WTC11 (cell line): ENCODE data around the gene SEC16B.

Source experiments
- CBFB ChIP-seq: sonication (generic); formaldehyde crosslinking; IDR thresholded peaks from 2 replicates; pipeline ENCODE4 v1.8.1; 2022; ENCODE audit warnings: mild to moderate bottlenecking, low read depth, missing genetic modification reagents
- CREB1 ChIP-seq: sonication (generic); formaldehyde crosslinking; IDR thresholded peaks from 2 replicates; pipeline ENCODE4 v1.8.0; 2023; ENCODE audit warnings: mild to moderate bottlenecking, missing genetic modification reagents
- CTCF ChIP-seq: fragments of 200-600 bp; IDR thresholded peaks from 2 replicates; pipeline ENCODE4 v1.8.0; 2022; ENCODE audit warnings: antibody characterized with exemption
- E2F1 ChIP-seq: sonication (generic); formaldehyde crosslinking; IDR thresholded peaks from 2 replicates; pipeline ENCODE4 v1.8.0; 2022; ENCODE audit warnings: mild to moderate bottlenecking, missing genetic modification reagents
- EMX1 ChIP-seq: fragments of 250-450 bp; sonication (Bioruptor Pico); IDR thresholded peaks from 2 replicates; pipeline ENCODE4 v1.8.0; 2021; ENCODE audit warnings: mild to moderate bottlenecking
- FOXJ3 ChIP-seq: sonication (generic); formaldehyde crosslinking; IDR thresholded peaks from 2 replicates; pipeline ENCODE4 v1.9.0; 2021; ENCODE audit warnings: missing genetic modification reagents, mild to moderate bottlenecking, borderline replicate concordance
- TCF7 ChIP-seq: sonication (generic); formaldehyde crosslinking; IDR thresholded peaks from 2 replicates; pipeline ENCODE4 v1.8.0; 2022; ENCODE audit warnings: mild to moderate bottlenecking, low read depth, missing genetic modification reagents, moderate library complexity
- ZNF671 ChIP-seq: fragments of 250-450 bp; sonication (Bioruptor Pico); IDR thresholded peaks from 2 replicates; pipeline ENCODE4 v1.8.0; 2021; ENCODE audit warnings: mild to moderate bottlenecking

DNA sequence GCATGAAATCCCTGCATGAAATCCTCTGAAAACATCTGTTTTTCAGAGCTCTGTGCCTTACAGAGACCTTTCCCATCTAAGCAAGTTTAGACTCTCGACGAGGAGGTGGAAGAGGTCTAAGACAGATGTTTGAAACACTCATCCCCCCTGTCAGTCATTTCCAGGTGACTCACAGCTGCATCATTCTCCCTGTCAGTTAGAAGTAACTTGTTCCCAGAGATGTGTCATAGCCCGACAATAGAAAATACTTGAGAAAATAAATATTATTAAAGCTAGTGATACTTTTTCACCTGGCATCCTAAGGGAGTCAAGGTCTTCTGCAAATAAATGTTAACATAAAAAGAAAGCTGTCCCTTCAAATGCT is 41.6 kb upstream of the SEC16B start:
- TF ChIP-seq ZNF671 (CRISPR knock-in tag) (no peak), TCF7 (no peak), CTCF (no peak), CREB1 (no peak), EMX1 (CRISPR knock-in tag) (no peak), CBFB (no peak), FOXJ3 (no peak), E2F1 (CRISPR knock-in tag) (no peak)
